ENCODE data around the gene SYNGR3.
"Not testable (repeated sequence)": the region's sequence is repeated elsewhere in the genome, so short reads cannot be mapped to it uniquely, and the experiment has no call there.

The SYNGR3 gene

GRCh38 chr16:2008631-2009163 is 18.9 kb downstream of the SYNGR3 start:
- TF ChIP-seq, protein P1, sequence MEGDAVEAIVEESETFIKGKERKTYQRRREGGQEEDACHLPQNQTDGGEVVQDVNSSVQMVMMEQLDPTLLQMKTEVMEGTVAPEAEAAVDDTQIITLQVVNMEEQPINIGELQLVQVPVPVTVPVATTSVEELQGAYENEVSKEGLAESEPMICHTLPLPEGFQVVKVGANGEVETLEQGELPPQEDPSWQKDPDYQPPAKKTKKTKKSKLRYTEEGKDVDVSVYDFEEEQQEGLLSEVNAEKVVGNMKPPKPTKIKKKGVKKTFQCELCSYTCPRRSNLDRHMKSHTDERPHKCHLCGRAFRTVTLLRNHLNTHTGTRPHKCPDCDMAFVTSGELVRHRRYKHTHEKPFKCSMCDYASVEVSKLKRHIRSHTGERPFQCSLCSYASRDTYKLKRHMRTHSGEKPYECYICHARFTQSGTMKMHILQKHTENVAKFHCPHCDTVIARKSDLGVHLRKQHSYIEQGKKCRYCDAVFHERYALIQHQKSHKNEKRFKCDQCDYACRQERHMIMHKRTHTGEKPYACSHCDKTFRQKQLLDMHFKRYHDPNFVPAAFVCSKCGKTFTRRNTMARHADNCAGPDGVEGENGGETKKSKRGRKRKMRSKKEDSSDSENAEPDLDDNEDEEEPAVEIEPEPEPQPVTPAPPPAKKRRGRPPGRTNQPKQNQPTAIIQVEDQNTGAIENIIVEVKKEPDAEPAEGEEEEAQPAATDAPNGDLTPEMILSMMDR (IDR thresholded peaks at IDR 0.05; ENCODE audit: insufficient read depth, low read length, missing control alignments) = no peak
- CTCF ChIA-PET = interaction anchor here (1.0 to 10.6 kb wide), 5 partner anchors 10 to 131 kb away, joined by 3 to 176 read pairs (median 7); partner anchors contain the start of gene PKD1
- H3K4me3 ChIP-seq (ENCODE audit: low read depth, low read length) = peak overlapping the region; percentile 72
- DNase-seq (ENCODE audit: low read depth, low spot score) = no peak
- POLR2A ChIA-PET = interaction anchor here (0.7 to 1.4 kb wide), 5 partner anchors 13 to 147 kb away, joined by 3 read pairs; partner anchors contain the start of genes RPS2 and TRAF7

DNA sequence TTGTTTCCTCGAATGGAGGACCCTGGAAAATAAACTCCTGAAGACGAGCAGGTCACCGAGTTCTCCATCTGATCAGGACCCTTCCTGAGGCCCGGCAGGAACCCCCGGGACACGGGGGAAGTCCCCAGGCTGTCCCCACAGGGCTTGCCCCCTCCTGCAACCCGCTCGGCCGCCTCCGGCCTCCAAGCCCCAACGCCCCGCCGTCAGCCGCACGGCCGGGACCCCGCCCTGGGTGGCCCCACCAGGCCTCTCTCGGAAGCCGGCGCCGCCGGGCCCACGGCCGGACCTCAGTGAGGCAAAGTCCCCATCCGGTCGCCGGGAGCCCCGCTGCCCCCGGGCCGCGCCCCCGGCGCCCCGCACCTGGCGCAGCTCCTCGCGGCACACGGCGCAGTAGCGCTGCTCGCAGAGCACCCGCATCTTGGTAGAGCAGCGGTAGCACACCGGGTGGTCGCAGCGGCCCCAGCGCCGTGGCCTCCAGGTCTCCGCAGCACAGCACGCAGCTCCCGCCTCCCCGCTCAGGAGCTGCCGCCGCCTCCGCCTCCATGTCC is 19.5 kb downstream of the SYNGR3 start:
- H3K4me3 ChIP-seq (ENCODE audit: low read depth, low read length) = peak overlapping the region; percentile 72
- TF ChIP-seq, protein P1 (IDR thresholded peaks at IDR 0.05; ENCODE audit: insufficient read depth, low read length, missing control alignments) = no peak
- ChIA-PET POLR2A (interaction anchor here (0.6 to 1.2 kb wide), 5 partner anchors 14 to 146 kb away, joined by 3 read pairs; partner anchors contain the start of genes RPS2 and TRAF7), CTCF (interaction anchor here (2.0 to 10.6 kb wide), 4 partner anchors 11 to 131 kb away, joined by 5 to 176 read pairs (median 7); partner anchors contain the start of gene PKD1)
- DNase-seq (ENCODE audit: low read depth, low spot score) = no peak

- POLR2A ChIA-PET = interaction anchor here (0.6 to 1.2 kb wide), 2 partner anchors 26 to 145 kb away, joined by 3 read pairs; partner anchors contain the start of gene TRAF7
- DNase-seq (ENCODE audit: low read depth, low spot score) = no peak
- TF ChIP-seq, protein P1 (IDR thresholded peaks at IDR 0.05; ENCODE audit: insufficient read depth, low read length, missing control alignments) = no peak
- CTCF ChIA-PET = interaction anchor here (10.6 kb wide), 1 partner anchor 130 kb away, joined by 176 read pairs; the partner anchor contains the start of gene PKD1
- H3K4me3 ChIP-seq (ENCODE audit: low read depth, low read length) = peak within 1 kb of the TSS; percentile 83
These were observed 20.2 kb downstream of the SYNGR3 start, which contains the start of gene ZNF598 for GRCh38 chr16:2009791-2010510. ZNF598 (minus strand) TSS chr16:2009821.

- not testable (repeated sequence) for H3K4me3 ChIP-seq (ENCODE audit: low read depth, low read length); DNase-seq (ENCODE audit: low read depth, low spot score)
- ChIA-PET POLR2A (interaction anchor here (0.8 kb wide), 1 partner anchor 139 kb away, joined by 3 read pairs; no protein-coding TSS in a partner anchor), CTCF (interaction anchor here (1.4 to 5.4 kb wide), 4 partner anchors 9 to 136 kb away, joined by 3 to 44 read pairs (median 30); no protein-coding TSS in a partner anchor)
These were observed 22.0 kb downstream of the SYNGR3 start for GRCh38 chr16:2011726-2012125.

GRCh38 chr16:2013527-2013926 is 23.8 kb downstream of the SYNGR3 start:
- POLR2A ChIA-PET = interaction anchor here (1.1 to 1.3 kb wide), 2 partner anchors 20 to 142 kb away, joined by 3 read pairs; partner anchors contain the start of gene TRAF7
- no peak overlapping the region for H3K4me3 ChIP-seq (ENCODE audit: low read depth, low read length)
- TF ChIP-seq, protein P1 (IDR thresholded peaks at IDR 0.05; ENCODE audit: insufficient read depth, low read length, missing control alignments) = no peak
- DNase-seq (ENCODE audit: low read depth, low spot score) = no peak
- CTCF ChIA-PET = interaction anchor here (3.6 to 5.4 kb wide), 3 partner anchors 10 to 127 kb away, joined by 22 to 44 read pairs (median 38); no protein-coding TSS in a partner anchor

DNA sequence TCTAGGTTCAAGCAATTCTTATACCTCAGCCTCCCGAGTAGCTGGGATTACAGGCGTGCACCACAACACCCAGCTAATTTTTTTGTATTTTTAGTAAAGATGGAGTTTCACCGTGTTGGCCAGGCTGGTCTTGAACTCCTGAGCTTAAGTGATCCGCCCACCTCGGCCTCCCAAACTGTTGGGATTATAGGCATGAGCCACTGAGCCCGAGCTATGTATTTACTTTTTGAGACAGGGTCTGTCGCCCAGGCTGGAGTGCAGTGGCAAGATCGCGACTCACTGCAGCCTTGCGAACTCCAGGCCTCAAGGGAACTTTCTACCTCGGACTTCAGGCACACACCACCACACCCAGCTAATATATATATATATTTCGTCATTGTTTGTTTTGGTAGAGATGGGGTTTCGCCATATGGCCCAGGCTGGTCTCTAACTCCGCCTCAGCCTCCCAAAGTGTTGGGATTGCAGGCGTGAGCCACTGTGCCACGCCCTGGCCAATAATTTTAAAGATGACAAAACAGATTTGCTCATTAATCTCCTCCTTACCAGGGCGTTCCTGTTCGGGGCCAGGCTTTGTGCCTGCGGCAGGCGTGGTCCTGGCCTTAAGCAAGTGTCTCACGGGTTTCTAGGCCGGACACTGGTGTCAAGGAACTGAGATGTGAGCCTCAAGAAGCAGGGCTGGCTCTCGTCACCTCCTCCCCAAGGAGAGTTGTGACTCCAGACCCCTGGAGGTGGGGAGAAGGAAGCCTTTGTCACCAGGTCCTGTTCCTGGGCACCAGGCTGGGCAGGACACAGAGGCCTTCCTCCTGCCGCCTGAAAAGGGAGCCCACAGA is 25.6 kb downstream of the SYNGR3 start:
- no peak for DNase-seq (ENCODE audit: low read depth, low spot score)
- H3K4me3 ChIP-seq (ENCODE audit: low read depth, low read length) = no peak overlapping the region
- CTCF ChIA-PET = interaction anchor here (2.2 to 5.4 kb wide), 4 partner anchors 8 to 125 kb away, joined by 10 to 44 read pairs (median 30); no protein-coding TSS in a partner anchor

More for the DNA sequence above, 25.6 kb downstream of the SYNGR3 start:
- POLR2A ChIA-PET = no interaction called here
- TF ChIP-seq, protein P1 (IDR thresholded peaks at IDR 0.05; ENCODE audit: insufficient read depth, low read length, missing control alignments) = no peak

Data from AG04449 (cell line).